ENCODE results near the gene TFG.
A peak's percentile ranks its signal among the peaks of the same experiment; 100 is the strongest.

- TF ChIP-seq, protein P1, sequence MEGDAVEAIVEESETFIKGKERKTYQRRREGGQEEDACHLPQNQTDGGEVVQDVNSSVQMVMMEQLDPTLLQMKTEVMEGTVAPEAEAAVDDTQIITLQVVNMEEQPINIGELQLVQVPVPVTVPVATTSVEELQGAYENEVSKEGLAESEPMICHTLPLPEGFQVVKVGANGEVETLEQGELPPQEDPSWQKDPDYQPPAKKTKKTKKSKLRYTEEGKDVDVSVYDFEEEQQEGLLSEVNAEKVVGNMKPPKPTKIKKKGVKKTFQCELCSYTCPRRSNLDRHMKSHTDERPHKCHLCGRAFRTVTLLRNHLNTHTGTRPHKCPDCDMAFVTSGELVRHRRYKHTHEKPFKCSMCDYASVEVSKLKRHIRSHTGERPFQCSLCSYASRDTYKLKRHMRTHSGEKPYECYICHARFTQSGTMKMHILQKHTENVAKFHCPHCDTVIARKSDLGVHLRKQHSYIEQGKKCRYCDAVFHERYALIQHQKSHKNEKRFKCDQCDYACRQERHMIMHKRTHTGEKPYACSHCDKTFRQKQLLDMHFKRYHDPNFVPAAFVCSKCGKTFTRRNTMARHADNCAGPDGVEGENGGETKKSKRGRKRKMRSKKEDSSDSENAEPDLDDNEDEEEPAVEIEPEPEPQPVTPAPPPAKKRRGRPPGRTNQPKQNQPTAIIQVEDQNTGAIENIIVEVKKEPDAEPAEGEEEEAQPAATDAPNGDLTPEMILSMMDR (IDR thresholded peaks at IDR 0.05; ENCODE audit: low read depth, low read length): peak; percentile 53
- TF ChIP-seq EZH2phosphoT487 (IDR thresholded peaks at IDR 0.05; ENCODE audit: low read depth): no peak
These were observed 52.1 kb downstream of the TFG start for GRCh38 chr3:100761211-100761942.
